ENCODE results near the gene CPD.
"Not testable (repeated sequence)": the region's sequence is repeated elsewhere in the genome, so short reads cannot be mapped to it uniquely, and the experiment has no call there.

Gene CPD

DNA sequence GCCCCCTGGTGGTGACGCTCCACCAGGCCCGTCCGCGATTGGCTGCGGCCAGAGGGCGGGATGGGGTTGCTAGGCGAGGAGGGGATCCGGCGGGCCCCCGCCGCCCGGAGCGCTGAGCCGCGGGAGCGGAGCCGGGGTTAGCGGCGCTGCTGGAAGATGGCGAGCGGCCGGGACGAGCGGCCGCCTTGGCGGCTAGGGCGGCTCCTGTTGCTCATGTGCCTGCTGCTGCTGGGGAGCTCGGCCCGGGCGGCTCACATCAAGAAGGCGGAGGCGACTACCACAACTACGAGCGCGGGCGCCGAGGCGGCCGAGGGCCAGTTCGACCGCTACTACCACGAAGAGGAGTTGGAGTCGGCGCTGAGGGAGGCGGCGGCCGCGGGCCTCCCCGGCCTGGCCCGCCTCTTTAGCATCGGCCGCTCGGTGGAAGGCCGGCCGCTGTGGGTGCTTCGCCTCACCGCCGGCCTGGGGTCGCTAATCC lies at the start of gene CPD:
Gene CPD, plus strand, starts transcription at position 103 of the 478 bp plus-strand sequence. Its CDS starts 54 bp downstream, at position 157.
- peak; percentile 94 for DNase-seq

DNA sequence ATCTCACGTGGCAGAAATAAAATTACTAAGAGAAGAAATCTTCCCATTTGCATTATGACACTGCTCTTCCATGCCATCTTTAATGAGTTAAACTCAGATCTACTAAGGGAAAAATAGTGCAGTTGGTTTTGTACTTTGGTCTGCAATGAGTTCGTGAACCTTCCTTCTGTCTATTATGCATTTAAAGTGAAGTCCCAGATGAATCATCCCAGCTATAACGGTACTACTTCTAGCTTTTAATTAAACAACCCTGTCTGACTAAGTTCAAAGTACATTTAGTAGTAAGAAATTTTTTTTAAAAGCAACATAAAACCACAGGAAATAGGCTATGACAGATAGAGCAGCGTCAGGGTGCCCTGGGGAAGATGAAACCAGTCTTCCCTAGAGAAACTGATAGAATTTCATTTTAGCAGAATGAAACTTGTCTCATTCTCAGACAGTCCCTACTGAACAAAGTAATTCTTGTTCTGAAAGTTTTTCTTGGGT lies 46.6 kb upstream of the CPD start:
- DNase-seq, result no peak

DNA sequence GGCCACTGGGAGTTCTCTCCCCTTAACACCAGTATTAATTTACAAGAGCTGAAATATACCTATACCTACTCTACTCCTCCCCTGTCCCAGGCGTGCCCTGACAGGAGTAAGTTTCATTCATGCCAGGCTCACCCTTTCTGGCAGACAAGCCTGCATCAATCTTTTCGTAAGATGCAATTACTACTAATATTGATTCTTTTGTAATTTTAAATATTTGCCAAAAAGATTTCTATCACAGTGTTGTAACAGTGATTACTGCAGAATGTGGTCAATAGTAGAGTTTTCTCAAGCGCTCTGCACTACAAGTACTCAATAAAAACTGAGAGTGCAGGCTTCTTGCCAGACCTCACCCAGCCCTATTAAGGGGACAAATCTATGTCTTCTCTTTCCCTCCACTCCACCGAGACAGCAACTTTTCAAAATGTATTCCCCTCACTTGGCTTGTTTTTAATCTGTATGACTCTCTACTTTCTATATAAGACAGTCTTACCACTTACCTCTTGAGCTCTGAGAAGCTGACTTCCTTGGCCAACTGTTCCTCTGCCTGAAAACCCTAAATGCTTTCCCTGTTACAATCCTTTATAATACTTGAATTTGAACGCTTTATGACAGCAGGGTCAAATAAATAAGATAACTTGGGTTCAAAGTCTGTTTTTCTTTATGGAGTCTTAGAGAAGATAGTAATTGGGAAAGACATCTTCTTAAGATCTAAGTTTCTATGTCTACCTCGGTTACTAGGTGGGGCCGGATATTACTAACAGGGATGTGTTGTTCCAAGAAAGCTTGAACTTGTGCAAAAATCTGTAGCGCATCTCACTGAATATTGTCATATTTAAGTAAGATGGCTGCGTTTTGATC lies 45.0 kb upstream of the CPD start, which contains the start of gene TMIGD1:
Gene TMIGD1, minus strand, starts transcription at position 555 of the 858 bp plus-strand sequence. CDS start 1,924 bp downstream, outside the sequence.
- DNase-seq, result no peak

DNA sequence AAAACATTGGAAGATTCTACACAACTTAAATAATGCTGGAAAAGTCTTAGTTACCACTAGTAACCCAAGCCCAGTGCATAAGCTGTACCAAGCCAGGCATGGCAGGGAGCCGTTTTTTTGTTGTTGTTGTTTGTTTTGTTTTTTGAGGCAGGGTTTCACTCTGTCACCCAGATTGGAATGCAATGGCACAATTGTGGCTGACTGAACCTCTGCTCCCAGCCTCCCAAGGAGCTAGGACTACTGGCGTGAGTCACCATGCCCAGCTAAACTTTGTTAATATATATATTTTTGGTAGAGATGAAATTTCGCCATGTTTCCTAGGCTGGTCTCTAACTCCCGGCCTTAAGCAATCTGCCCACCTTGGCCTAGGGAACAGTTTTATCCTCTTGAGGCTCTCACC lies 44.3 kb upstream of the CPD start:
- DNase-seq, result no peak

DNA sequence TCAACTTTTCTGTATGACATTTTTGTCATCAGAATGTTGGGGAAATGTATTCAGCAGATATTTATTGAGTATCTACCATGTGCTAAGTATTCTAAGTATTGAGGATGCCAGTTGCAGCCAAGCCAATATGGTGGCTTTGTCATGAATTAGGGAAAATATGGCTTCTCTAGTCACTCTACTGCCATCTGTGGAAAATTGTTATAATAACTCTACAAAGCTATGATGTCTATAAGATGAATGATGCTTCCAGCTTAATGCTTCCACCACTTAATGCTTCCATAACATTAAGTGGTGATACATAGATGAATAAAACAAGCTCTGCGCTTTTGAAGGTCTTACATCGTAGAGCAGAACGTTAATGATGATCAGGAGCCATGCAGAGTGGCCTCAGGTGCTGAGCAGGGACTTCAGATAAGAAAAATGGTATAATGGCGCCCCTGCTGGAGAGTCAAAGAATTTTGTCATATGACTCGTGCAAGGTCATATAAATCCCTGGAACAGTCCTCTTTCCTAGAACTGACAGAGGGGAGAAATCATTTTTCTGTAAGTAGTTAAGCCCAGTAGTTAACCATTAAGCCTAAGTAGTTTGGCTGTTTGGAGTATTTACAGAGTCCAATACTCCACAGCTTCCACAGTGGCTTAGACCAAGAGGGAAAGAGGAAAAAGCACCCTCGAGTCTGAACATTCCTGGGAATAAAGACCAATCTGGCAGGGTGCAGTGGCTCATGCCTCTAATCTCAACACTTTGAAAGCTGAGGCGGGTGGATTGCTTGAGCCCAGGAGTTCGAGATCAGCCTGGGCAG lies 42.2 kb upstream of the CPD start:
- peak; percentile 47 for DNase-seq

DNA sequence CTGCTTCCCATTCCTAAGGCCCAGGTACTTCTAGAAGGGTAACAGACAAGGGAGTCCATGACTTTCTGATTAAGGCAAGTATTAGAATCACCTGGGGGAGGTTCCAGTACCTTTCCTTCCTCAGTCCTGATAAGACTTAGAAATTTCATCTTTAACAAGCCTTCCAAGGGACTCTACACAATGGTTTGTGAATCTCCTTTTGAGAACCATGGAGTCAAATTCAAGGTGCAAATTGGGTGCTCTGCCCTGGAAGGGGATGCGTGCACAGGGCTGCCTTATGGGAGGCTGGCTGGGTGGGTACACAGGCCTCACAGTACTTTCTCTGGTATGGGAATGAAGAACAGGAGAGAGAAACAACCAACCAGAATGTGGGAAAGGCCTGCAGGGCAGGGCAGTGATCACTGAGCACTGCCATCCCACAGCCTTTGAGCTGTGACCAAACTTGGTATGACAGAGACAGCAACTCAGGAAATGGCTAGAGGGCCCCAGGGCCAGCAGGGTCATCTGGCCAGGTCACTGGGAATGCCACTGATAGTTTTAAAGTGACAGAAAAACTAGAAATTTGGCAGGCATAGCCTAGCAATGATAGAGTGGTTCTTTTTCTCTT lies 41.2 kb upstream of the CPD start:
- DNase-seq, result no peak

DNA sequence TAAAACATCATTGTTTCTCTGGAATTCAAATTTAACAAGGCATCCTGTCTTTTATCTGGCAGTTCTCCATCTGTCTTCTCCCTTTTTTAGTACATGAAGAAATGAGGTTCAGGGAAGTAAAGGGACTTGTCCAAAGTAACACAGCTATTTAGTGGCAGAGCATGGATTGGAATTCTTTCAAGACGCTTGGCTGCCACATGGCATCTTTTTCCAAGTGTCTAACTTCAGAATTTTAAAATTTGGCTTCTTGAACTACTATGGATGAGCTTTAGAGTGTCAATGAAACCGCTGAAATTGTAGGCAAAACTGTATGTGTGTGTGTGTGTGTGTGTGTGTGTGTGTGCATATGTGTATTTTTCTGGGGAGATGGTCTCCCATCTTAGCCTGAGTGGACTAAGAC lies 39.6 kb upstream of the CPD start:
- DNase-seq, result no peak

DNA sequence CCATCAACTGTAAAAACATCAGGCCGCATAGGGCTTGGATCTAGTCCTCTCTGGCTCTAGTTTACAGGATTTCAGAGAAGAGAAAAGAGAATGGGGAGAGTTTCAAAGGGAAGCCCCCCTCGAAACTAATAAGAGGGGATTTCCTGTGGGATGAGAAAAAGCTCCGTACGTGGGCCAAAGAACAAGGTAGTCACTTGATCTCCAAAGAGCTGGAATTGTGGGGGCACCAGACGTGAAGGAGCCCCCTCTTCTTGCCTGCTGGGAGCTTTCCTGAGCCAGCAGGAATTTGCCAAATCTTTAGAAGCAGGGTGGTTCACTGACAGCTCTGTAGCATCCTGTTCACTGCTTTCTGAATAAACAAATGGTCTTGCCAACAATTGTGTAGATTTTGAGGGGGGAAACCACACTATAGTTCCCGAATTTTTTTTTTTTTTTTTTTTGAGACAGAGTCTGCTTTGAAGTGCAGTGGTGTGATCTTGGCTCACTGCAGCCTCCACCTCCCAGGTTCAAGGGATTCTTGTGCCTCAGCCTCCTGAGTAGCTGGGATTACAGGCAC lies 37.8 kb upstream of the CPD start:
- no peak for DNase-seq

DNA sequence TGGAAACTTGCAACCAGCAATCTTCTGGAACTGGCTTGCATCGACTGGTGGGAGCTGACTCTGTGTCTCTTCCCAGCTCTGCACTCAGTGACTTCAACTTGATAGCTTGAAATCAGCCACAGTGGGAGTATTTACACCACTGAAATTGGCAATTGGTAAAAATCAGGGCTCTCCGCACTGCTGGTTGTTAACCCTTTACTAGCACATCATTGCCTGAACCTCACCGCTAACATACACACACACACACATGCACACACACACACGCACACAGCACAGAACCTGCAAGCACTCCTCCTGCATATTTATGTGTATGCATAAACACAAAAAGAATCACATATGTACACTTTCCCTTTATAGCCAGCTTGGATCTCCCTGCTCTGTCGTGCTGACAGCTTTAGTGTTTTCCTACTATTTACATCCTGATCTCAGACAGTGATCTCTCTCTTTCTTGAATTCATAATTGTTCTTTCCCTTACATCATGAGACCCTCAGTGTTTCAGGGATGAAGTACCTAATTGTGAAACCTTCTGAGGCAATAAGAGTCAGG lies 37.0 kb upstream of the CPD start:
- no peak for DNase-seq

DNA sequence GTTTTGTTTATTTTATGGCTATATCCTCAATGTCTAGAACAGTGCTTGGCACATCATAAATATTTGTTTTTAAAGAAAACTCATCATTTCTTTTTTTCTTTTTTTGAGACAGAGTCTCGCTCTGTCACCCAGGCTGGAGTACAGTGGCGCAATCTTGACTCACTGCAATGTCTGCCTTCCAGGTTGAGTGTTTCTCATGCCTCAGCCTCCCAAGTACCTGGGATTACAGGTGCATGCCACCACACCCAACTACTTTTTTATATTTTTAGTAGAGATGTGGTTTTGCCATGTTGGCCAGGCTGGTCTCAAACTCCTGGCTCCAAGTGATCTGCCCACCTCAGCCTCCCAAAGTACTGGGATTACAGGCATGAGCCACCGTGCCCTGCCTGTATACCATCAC lies 35.5 kb upstream of the CPD start:
- DNase-seq, result not testable (repeated sequence)

DNA sequence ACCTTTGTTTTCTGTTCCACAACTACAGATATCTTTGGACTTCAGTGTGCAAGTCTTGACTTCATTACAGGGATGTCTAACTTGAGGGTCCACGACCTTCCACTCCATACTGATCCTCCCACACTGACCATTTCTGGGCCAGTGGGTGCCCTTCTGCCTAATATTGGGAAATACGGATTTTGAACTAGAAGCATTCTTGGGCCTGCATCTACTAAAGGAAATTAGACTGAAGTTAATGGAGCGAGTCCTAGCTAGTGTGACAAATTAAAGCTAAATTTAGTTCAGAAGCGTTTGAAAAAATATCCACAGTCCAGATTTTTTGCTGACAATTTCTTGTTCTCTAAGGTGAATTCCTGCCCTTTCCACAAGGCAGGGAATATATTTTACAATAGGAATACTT lies 34.9 kb upstream of the CPD start:
- DNase-seq, result no peak

DNA sequence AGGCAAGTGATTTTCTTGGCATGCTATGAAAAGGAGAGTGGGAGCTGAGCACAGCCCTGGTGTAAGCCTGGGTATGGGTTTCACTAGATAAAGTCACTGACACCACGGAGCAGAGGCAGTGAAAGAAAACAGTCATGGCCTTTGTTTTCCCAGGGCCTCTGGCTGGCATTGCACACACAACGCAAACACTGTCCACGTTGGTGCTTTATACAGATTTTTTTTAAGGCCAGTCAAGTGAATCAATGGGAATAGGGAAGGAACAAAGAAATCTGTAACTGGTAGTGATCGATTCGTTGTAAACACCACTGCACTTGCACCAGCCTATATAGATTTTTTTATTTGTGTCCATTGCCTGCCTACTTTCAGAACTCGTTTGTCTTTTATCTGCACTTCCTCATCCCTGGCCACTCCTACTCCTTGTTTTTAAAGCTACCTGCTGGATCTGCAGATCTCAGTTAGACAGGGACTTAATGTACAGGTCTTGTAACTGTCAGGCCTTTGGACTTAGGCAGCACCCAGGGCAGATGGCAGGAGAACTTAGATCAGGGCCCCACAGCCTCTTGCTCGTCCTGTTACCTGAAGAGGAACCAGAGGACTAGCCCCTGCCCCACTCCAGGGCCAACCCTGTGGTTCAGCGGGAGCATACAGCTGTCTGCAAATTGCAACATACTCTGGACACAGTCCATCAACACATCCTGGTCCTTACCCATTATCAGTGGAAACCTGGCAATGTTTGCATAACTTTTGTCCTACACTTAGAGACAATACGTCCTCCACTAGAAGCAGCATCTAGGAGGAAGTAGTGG lies 34.2 kb upstream of the CPD start:
- no peak for DNase-seq

DNA sequence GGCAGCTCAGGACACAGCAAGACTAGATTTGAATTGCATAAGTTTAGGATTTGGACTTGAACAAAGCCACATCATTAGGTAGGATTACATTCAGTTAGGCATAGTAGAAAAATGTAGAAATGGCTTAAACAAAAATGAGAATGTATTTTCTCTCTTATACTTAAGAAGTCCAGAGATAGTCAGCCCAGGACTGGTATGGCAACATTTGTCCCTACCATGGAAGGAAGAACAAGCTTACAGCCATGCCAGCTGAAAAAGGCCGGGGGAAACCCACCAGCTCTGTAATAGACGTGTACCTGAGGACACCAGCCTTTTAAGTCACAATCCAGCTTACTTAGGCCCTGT lies 33.7 kb upstream of the CPD start:
- no peak for DNase-seq

DNA sequence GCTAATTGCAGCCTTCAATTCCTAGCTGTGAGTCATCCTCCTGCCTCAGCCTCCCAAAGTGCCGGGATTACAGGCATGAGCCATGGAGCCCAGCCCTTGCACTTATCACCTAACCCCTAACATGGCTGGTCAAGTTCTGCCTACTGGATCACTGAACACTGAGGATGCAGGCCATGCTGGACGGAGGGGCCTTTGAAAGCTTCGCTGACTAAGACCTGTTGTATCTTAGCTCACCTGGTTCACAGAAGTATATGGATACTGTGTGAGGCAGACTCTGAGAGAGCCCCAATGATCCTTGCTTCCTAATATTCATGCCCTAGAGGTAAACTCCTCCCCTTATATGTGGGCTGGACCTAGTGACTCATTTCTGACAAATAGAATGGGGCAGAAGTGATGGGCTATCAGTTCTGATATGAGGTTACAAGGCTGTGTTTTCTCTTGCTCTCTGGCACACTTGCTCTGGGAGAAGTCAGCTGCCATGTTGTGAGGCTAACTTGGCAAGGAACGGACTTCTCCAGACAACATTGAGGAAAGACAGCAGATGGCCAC lies 33.1 kb upstream of the CPD start:
- DNase-seq, result no peak

DNA sequence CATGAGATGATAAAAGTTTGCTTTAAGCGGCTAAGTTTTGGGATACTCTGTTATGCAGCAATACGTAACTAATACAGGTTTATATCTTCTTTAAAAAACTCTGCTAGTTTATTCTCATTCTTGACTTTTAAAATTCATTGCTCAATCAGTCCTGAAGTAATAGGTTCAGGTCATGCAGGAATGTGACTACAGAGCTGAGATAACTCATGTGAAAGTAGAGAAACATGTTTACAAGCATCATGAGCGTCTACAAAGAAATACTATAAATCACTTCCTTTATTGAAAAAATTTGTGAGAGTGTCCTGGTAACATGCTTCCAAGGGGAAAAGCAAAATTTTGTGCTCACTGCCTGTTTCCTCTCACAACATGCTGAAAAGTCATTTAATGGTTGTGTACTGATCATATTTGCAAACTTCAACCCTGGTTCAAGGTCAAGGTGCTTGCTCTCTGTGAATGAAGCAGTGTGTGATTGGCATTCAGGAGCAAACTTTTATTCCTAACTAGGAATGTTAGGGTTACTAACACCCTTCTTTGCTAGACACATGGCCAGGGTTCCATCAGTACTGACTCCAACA lies 32.4 kb upstream of the CPD start:
- DNase-seq, result no peak

DNA sequence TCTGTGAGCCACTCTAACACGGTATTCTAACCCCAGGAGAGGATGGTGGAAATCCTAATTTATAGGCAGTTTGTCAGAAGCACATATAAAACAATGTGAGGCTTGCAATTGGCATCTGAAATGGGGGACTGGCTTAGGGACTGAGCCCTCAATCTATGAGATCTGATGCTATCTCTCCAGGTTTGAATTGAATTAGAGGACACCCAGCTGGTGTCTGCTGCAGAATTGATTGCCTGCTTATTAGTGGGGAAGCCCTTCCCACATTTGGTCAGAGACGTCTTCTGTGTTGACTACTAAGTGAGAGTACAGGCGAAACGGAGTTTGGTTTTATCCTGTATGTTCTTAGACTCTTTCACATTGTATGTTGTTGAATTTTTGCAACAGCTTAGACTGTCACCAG lies 31.2 kb upstream of the CPD start:
- DNase-seq, result no peak

DNA sequence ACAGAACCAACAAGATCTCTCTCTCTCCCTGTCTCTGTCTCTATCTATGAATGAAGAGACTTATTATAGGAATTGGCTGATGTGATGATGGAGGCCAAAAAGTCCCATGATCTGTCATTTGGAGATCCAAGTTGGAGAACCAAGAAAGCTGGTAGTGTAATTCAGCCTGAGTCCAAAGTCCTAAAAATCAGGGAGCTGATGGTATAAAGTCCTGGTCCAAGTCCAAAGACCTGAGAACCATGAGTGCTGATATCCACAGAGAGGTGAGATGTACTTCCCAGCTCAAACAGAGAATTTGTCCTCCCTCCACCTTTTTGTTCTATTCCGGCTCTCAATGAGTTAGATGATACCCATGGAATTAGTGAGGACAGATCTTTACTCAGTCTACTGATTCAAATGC lies 29.5 kb upstream of the CPD start:
- DNase-seq, result no peak

DNA sequence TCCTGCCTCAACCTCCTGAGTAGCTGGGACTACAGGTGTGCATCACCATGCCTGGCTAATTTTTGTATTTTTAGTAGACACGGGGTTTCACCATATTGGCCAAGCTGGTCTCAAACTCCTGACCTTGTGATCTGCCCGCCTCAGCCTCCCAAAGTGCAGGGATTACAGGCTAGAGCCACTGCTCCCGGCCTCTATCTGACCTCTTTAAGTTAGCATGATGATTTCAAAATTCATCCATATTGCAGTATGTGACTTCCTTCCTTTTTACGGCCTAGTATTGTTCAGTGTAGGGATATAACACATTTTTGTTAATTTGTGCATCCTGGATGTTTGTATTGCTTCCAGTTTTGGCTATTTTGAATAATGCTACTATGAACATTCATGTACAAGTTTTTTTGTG lies 27.5 kb upstream of the CPD start:
- not testable (repeated sequence) for DNase-seq

DNA sequence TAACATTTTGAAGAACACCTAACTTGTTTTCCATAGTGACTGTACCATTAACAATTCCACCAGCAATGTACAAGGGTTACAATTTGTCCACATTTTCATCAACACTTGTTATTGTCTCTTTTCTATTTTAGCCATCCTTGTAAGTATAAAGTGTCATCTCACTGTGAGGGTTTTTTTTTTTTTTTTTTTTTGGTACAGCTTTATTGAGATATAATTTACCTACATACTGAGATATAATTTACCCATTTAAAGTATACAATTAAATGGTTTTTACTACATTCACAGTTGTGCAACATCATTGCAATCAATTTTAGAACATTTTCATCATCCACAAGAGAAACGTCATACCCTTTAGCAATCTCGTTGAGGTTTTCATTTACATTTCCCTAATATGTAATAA lies 27.0 kb upstream of the CPD start:
- no peak for DNase-seq

DNA sequence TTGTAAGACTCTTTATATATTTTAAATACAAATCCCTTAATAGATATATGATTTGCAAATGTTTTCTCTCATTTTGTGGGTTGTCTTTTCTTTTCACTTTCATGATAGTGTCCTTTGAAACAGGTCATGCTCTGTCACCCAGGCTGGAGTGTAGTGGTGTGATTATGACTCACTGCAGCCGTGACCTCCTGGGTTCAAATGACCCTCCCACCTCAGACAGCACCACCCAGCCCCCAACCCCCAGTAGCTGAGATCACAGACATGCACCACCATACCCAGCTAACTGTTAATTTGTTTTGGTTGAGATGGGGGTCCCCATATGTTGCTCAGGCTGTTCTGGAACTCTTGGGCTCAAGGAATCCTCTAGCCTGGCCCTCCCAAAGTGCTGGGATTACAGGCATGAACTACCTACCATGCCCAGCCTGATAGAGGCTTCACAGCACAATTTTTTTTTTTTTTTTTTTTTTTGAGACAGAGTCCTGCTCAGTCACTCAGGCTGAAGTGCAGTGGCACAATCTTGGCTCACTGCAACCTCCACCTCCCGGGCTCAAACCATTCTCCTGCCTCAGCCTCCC lies 26.4 kb upstream of the CPD start:
- DNase-seq, result no peak

DNA sequence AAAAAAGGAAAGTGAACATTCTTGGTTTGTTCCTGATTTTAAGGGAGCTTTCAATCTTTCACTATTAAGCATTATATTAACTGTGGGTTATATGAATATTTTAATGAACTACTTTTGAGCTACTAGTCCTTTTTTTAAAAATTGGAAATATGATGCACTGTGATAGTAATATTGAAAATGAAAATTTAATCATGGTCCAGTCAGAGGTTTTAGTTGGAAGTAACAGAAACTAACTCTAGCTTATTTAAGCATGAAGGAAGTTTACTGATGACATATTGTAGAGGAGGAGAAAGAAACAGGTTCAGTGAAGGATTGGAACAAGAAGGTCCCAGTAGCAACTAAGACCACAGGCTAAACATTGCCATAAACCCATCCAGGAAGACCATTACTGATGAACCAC lies 24.0 kb upstream of the CPD start:
- DNase-seq, result no peak
